GM19351 (cell line): ENCODE data around the gene TMCC2.

Source experiments
- ATAC-seq: cut with Tn5 transposase; IDR thresholded peaks from one replicate; pipeline ENCODE4 v1.9.1; 2021; ENCODE audit warnings: mild to moderate bottlenecking, moderate library complexity; ENCODE audit not compliant: unreplicated experiment

The TMCC2 gene

DNA sequence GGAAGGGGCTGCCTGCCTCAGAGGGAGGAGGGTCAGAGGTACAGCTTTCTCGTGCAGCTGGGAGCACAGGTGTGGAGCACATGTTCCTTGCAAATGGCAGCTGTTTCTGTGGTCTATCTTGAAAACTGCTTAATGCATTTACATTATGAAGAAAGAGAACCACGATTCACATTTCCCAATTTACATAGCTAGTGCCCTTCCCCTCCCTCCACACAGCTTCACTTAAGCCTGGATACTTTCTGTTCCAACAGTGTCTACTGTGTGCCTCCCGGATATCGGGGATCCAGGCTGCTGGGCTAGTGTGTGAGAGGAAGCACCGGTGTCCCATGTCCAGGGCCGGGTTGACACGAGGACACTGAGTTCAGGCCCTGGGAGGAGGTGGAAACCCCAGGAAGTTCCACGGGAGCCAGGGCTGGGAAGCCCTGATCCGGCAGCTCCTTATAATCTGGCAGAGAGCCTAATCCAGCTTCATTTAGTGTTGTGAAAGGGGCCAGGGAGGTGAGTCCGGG is 31.6 kb downstream of the TMCC2 start:
- ATAC-seq, result no peak

DNA sequence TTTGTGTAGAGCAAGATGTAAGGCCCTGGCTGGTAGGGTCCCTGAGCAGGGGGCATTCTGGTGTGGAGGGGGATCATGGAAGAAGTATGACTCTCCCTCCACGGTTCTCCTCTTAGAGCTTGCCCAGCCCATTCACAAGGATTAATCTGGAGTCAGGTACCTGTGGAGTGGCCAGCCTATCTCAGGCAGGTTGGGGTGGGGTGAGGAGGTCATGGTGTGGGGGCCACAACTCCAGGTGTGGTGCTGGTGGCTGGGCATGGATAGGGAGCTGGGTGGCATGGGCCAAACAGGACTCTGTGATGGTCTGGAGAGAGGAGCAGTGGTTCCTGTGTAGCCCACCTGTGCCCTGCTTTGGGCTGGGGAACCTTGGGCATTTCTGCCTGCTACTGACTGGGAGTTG is 32.3 kb downstream of the TMCC2 start:
- no peak for ATAC-seq

DNA sequence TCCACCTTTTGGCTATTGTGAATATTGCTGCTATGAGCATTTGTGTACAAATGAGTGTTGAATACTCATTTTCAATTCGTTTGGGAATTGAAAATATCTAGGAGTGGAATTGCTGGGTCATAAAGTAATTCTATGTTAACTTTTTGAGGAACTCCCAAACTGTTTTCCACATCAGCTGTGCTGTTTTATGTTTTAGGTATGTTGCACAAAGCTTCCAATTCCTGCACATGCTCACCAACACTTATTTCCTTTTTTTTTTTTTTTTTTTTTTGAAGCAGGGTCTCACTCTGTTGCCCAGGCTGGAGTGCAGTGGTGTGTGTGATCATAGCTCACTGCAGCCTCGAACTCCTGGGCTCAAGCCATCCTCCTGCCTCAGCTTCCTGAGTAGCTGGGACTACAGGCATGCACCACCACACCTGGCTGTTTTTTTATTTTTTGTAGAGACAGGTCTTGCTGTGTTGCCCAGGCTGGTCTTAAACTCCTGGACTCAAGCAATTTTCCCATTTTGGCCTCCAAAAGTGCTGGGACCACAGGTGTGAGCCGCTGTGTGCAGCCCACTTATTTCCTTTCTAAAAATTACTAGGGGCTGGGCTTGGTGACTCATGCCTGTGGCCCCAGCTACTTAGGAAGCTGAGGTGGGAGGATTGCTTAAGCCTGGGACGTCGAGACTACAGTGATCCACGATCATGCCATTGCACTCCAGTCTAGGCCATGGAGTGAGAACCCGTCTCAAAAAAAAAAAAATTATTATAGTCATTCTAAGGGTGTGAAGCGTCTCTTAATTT is 33.4 kb downstream of the TMCC2 start:
- ATAC-seq, result no peak

DNA sequence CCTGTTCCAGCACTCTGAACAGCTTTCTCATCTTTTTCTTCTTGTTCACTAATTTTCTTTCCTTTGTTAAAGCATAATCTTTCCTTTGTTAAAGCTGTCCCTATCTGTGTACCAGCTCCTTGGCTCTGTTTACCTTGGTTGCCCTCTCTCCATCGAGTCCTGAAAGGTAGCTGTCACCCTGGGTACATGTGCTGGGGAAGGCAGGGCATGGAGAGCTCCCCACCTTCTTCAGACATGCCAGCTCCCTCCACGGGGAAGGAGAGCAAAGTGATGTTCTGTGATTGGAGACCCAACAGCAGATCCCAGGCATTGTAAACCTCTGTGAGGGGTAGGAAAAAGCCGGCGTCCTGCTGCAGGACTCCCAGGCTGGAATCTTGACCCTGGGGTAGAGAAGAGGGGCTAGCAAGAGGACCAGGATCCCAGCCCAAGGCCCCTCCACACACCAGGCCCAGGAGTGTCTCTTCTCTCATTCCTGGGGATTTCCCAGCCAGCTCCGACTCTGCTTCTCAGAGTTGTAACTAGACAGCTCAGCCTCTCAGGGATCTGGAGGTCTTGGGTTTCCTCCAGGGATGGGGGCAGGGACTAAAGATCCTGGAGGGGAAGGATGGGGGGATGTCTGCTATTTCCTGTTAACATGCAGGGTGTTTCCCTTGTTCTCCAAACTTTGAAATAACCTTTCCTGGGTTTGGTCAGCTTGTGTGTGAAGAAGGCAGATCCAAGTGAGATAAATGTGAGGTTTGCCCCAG is 34.4 kb downstream of the TMCC2 start:
- ATAC-seq, result no peak

DNA sequence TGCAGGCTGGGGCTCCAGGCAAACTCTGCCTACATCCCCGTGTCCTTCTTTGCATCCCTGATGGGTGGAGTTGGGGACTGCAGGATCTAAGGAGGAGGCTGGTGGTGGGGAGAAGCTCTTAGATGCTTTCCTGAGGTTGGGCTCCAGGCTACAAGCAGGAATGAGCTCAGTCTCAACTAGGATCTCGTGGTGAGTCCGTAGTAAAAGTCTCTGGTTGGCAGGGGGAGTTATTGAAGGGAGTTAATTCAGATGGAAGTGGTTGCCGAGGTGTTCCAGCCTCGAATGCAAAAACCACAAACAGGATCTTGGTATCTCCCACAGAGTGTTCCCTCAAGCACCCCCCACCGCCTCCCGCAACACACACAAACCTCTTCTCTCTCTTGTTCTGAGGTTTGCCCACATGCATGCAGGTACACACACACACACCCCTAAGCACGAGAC is 35.0 kb downstream of the TMCC2 start:
- no peak for ATAC-seq

DNA sequence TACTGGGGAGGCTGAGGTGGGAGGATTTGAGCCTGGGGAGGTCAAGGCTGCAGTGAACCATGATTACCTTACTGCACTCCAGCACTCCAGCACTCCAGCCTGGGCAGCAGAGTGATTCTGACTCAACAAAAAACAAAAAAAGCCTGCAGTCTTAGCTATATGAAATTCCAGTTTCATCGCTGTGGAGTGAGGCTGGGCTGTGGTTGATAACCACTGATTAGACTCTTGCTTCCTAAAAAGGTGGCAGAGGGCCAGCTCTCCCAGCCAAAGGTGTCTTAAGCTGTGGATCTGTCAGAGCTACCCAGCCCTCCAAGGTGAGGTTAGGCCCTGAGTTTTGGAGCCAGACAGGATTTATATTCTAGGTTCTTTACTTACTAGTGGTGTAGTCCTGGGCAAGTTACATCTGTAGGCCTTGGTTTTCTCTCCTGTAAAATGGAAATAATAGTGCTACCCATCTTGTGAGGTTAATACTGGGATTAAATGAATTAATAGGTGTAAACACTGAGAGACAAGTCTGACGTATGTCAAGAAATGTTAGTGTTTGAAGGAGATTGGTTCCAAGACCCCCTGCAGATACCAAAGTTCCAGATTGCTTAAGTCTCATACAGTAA is 35.9 kb downstream of the TMCC2 start:
- no peak for ATAC-seq

DNA sequence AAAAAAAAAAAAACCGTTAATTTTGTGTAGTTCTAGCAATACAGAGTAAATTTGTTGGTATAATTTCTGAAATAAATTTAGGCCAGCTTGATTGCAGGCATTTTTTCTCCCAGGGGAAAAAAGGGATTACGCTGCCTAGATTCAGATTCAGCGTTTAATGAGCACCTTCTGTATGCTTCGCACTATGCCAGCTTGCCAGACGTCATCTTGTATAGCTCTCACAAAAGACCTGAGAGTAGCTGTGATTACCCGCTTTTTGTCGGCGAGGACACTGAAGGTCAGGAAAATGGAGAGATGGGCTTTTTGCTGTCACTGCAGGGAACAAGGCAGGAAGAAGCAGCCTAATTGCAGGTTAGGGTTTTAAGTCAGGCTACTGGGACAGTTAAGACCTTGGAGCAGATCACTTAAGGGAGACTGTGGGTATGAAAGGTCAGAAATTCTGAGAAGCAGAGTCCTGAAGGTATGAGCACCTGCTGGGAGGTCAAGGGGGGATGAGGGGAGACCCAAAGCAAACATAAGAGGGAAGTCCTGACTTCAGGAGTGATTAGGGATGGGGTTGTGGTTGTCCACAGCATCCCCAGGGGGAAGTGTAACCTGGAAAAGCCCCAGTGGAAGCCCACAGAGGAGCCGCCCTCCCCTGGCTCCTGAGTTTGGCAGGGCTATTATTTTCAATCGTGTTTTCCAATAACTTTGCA is 39.0 kb downstream of the TMCC2 start:
- no peak for ATAC-seq

DNA sequence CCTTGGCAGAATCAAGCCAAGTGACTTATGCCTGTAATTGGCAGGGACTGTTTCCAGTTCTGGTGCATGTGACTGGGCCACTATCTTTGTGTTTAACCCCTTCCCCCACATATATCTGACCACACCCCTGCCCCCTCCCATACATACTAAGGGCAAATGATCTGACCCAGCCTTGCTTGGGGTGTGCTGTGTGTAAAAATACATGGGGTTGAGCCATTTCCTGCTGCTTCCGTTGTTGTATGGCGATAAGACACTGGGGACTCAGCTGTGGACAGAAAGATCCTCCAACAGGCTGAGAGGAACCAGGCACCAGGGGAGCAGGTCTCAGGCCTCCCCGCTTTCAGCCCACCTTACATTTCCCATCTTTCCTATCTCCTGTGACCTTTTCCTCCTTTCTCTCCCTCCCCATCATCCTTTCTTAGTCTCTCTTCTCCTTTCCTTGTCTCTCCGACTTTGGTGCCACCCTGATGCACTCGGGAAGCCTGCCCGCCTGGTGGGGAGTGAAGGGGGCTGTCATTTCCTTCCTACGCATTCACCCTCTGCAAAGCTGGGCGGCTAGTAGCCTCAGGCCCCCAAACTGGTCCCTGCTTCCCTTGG is 39.7 kb downstream of the TMCC2 start:
- ATAC-seq, result no peak

DNA sequence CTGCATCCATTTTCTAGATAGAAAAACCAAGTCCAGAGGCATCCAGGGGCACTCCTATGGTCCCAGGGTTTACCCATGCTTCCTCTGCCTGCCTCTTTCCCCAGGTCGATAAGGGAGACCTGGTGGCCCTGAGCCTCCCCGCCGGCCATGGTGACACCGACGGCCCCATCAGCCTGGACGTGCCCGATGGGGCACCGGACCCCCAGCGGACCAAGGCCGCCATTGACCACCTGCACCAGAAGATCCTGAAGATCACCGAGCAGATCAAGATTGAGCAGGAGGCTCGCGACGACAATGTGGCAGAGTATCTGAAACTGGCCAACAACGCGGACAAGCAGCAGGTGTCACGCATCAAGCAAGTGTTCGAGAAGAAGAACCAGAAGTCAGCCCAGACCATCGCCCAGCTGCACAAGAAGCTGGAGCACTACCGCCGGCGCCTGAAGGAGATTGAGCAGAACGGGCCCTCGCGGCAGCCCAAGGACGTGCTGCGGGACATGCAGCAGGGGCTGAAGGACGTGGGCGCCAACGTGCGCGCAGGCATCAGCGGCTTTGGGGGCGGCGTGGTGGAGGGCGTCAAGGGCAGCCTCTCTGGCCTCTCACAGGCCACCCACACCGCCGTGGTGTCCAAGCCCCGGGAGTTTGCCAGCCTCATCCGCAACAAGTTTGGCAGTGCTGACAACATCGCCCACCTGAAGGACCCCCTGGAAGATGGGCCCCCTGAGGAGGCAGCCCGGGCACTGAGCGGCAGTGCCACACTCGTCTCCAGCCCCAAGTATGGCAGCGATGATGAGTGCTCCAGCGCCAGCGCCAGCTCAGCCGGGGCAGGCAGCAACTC is 41.3 kb downstream of the TMCC2 start:
- no peak for ATAC-seq

DNA sequence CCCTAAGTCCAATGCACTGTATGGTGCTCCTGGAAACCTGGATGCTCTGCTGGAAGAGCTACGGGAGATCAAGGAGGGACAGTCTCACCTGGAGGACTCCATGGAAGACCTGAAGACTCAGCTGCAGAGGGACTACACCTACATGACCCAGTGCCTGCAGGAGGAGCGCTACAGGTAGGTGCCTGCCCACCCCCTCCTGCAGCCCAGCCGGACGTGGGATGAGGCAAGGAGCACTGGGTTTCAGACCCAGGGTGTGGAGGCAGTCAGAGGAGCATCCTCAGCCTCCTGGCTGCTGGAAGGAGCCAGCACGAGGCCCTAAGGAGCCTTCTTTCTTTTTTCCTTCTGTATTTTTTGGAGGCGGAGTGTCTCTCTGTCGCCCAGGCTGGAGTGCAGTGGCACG is 42.0 kb downstream of the TMCC2 start:
- ATAC-seq, result no peak

DNA sequence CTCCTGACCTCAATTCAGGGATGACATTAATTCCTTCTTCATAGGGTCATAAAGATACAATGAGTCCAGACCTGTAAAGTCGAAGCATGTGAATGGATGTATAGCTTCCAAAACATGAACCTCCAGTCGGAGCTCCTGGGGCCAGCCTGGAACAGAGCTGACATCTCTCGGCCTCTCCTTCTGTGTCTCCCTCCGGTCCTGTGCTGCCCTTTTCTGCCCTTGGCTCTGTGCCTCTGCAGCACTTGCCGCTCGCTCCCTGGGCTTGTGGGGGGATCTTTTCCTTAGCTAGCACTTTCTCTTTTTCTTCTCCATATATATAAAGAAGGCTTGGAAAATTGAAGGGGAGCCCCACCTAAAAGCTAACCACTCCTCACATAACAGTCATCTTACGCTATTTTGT is 42.5 kb downstream of the TMCC2 start:
- no peak for ATAC-seq

DNA sequence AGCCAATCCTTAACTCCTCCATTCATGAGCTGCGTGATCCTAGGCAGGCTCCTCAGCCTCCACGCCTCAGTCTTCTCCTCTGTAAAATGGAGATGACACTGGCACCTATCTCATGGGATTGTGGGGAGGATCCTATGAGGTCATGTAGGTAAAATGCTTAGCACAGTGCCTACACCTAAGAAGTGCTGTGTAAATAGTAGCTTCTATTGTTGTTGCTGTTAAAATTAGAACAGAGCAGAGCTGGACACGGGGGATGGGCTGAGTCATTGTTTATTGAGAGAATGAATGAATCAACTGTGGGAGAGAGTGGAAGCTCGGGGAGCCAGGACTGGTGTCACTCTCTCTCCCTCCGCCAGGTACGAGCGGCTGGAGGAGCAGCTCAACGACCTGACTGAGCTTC is 43.0 kb downstream of the TMCC2 start:
- ATAC-seq, result no peak

DNA sequence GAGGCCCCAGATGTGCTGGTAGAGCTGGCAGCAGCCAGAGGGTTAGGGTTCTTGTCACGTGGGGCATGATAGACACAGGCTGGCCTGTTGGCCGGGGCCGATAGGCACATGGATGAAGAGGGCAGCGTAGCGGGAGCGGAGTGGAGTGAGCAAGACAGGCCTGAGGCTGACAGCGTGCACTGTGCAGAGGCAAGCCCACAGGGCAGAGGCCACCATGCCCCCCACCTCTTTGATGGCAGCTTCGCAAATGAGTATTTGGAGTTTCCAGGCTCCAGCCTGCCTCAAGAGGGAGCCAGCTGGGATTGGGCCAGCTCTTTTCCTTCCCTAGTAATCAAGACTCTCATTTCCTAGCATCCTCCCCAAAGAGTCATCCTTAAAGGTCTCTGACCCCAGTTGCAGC is 43.5 kb downstream of the TMCC2 start:
- no peak for ATAC-seq

DNA sequence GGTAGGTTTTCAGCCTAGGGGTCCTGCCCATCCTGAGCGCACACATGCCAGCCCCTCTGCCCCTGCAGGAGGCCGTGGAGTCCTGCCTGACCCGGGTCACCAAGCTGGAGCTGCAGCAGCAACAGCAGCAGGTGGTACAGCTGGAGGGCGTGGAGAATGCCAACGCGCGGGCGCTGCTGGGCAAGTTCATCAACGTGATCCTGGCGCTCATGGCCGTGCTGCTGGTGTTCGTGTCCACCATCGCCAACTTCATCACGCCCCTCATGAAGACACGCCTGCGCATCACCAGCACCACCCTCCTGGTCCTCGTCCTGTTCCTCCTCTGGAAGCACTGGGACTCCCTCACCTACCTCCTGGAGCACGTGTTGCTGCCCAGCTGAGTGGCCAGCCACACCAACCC is 44.0 kb downstream of the TMCC2 start:
- no peak for ATAC-seq

DNA sequence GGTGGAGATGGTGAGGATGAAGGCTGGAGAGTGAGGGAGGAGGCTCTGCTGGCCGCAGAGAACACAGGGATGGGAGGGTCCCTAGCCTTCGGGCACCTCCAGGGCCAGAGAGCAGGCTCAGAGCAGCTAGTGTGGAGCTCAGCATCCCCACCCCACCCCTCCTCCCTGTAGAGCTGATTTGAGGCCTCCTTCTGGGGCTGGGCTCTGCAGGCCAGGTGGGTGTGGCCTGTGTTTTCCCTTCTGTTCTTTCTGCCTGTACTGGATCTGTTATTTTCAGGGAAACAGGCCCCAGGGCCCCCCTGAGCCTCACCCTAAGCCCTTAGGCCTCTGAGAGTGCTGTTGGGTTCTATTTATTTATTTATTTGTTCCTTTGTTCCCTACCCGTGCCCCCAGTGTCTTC is 44.8 kb downstream of the TMCC2 start:
- ATAC-seq, result no peak

DNA sequence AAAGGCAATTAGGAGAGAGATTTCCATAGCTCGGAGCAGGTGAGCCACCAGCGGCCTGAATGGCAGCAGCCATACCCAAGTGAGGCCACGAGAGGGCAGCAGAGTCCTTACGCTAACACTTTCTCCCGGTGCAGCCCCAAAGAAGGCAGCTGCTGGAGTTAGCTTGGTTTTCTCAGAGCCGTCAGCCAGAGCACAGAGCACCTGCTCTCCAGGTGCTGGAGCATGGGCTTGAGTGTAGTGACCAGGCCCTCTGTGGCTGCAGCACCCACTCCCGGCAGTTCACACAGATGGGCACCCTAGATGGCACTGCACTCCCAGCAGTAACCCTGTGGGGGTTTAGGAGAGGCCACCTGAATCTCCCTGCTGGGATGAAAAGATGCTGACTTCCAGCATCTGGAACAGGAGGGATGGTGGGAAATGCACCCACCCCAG is 45.8 kb downstream of the TMCC2 start:
- ATAC-seq, result peak; percentile 74

DNA sequence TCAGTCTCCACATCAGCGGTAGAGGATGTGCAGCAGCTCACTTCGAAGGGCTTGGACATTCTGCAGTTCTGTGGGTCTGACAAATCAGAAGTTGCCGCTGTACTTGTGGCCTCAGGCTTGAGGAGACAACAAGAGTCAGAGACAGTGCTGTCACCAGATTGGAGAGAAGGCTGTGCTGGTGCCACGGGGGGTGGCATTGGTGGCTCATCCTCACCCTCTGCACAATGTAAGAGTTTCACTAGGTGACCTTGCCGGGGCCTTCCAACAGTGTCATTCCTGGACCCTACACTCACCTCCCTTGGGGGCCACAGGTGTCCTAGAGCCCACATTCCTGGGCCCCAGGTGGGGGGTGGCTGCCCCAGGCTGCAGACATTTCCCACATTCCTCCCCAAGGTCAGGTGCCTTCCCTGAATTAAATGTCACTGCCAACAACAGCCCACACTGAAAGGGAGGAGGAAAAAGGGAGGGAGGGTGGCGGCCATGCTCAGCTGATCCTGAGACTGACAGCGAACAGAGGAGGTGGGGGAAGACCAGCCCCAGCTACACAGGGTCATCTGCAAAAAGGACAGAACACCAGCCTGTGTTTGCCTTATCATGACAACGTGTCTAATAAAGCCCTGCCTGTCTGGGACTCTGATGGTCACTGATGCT is 46.4 kb downstream of the TMCC2 start:
- ATAC-seq, result no peak

DNA sequence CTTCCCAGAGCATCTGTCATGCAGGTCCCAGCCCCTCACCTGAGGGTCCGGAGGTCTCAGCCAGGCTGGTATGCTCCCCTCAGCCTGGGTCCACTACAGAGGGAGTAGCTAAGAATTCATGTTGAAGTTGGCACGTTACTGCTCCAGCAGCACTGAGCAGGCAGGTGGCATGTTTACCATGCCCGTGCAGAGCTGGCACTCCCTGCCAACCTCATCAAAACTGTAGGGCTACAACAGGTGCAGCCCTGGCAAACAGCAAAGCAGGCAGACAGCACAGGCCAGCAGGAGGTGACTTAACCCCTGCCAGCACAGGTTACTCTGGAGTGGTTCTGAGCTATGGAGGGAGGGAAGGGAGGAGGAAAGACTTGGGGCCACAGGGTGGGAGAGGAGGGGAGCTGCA is 47.4 kb downstream of the TMCC2 start:
- ATAC-seq, result no peak

DNA sequence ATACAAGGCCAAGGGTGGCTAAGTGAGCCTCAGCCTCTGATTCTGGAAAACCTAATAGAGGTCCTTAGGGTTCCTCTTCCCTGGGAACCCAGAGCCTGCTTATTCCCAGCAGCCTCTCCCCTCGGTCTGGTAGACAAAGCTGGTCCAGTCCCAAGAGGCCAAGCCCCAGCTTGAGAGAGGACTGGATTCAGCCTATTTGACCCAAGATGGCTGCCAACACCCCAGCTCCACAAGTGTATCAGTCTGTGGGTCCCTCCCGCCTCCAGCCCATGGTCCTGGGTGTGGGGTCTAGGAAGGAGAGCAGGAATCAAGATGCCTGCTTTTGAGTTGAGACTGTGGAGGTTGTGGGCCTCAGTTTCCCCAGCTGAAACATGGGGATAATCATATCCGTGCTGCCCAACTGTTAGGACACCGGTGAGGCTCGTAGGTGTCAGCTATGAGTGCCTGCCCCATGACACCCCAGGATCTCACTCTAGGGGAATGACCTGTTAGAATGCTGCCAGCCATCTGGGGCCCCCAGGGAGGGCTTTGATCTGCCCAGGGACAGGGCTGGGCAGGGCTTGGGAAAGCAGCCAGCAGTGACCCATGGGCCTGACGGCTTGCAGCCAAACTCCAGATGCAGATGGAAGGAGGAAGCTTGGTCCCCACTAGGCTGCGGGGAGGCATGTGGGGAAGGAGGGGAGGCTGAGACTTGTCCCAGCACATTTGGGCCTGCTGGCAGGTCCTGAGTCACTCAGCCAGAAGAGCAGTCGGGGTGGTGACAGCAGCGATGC is 48.4 kb downstream of the TMCC2 start:
- ATAC-seq, result no peak
